OCI-LY1 (cell line): Measurements from ENCODE around the gene HSP90AB1.

ENCODE experiments used
- EZH2 ChIP-seq: fragments of 200-600 bp; sonication (generic), shearing (Covaris generic); IDR thresholded peaks from 2 replicates; pipeline ENCODE4 v1.8.0; 2017; ENCODE audit warnings: borderline replicate concordance, mixed run types, mild to moderate bottlenecking, antibody characterized with exemption, low read length, moderate library complexity, mixed read lengths
- TF ChIP-seq, protein P1 (sequence below): fragments of 200-600 bp; sonication (generic), shearing (Covaris generic); IDR thresholded peaks from 2 replicates; pipeline ENCODE4 v1.5.1; 2017; ENCODE audit warnings: mild to moderate bottlenecking, antibody characterized with exemption, low read length, moderate library complexity, mixed read lengths

DNA sequence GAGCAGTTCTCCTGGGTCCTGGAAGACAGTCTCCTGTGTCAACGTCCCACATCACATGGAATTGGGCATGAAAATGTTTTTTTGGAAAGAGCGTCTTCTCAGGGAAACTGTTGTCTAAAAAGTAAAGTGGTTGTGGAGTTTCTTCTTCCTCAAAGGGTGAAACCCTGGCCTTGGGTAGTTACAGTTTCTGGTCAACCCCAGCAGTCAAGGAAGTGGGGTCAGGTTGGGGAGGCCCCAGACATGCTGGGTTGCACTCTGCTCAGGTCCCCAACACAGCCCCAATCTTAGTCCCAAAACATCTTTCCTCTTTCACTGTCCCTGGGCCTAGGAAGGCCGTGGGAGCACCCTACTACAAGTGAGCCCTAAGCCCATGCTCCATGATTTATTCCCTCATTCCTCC is 19.4 kb downstream of the HSP90AB1 start:
- TF ChIP-seq, protein P1, sequence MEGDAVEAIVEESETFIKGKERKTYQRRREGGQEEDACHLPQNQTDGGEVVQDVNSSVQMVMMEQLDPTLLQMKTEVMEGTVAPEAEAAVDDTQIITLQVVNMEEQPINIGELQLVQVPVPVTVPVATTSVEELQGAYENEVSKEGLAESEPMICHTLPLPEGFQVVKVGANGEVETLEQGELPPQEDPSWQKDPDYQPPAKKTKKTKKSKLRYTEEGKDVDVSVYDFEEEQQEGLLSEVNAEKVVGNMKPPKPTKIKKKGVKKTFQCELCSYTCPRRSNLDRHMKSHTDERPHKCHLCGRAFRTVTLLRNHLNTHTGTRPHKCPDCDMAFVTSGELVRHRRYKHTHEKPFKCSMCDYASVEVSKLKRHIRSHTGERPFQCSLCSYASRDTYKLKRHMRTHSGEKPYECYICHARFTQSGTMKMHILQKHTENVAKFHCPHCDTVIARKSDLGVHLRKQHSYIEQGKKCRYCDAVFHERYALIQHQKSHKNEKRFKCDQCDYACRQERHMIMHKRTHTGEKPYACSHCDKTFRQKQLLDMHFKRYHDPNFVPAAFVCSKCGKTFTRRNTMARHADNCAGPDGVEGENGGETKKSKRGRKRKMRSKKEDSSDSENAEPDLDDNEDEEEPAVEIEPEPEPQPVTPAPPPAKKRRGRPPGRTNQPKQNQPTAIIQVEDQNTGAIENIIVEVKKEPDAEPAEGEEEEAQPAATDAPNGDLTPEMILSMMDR: no peak
- no peak for TF ChIP-seq EZH2
